OCI-LY1 (cell line): Measurements from ENCODE around the gene MYBPC1.

Experiments used
- CTCF ChIP-seq: fragments of 200-600 bp; sonication (generic), shearing (Covaris generic); IDR thresholded peaks from 2 replicates; pipeline ENCODE4 v1.5.1; 2017; ENCODE audit warnings: mild to moderate bottlenecking, antibody characterized with exemption, low read length, moderate library complexity, mixed read lengths
- EZH2 ChIP-seq: fragments of 200-600 bp; sonication (generic), shearing (Covaris generic); IDR thresholded peaks from 2 replicates; pipeline ENCODE4 v1.8.0; 2017; ENCODE audit warnings: borderline replicate concordance, mixed run types, mild to moderate bottlenecking, antibody characterized with exemption, low read length, moderate library complexity, mixed read lengths

GRCh38 chr12:101680647-101681046 is 85.9 kb downstream of the MYBPC1 start:
- TF ChIP-seq CTCF (no peak), EZH2 (no peak)
